ENCODE data around the gene MRPL12.
A peak's percentile ranks its signal among the peaks of the same experiment; 100 is the strongest.

MRPL12 gene

GRCh38 chr17:81683208-81683583 is 20.0 kb upstream of the MRPL12 start (continued):
- no peak for TF ChIP-seq ZNF362 (tag by site-specific recombination; IDR thresholded peaks at IDR 0.05)
- 0 out of 2 replicates have a peak, but pooled peaks have one; percentile 31 for TF ChIP-seq ZNF580 (tag by site-specific recombination; IDR thresholded peaks at IDR 0.05)
- TF ChIP-seq ZBTB7A (tag by site-specific recombination; IDR thresholded peaks at IDR 0.05; ENCODE audit: low read depth) = peak; percentile 88
- peak; percentile 85; the same call in 1 of the 2 replicates for TF ChIP-seq ZNF335 (tag by site-specific recombination; conservative IDR thresholded peaks at IDR 0.05)
- no peak for TF ChIP-seq ZNF211 (tag by site-specific recombination; IDR thresholded peaks at IDR 0.05; ENCODE audit: low read depth)
- TF ChIP-seq SALL2 (tag by site-specific recombination; IDR thresholded peaks at IDR 0.05; ENCODE audit: borderline replicate concordance) = no peak
- TF ChIP-seq ZNF2 (tag by site-specific recombination; IDR thresholded peaks at IDR 0.05) = 0 out of 2 replicates have a peak, but pooled peaks have one; percentile 24
- TF ChIP-seq ZNF585B (tag by site-specific recombination; IDR thresholded peaks at IDR 0.05) = no peak
- TF ChIP-seq ZNF391 (tag by site-specific recombination; IDR thresholded peaks at IDR 0.05; ENCODE audit: borderline replicate concordance, low read depth) = 0 out of 2 replicates have a peak, but pooled peaks have one; percentile 28
- peak; percentile 91 for TF ChIP-seq EGR2 (tag by site-specific recombination; IDR thresholded peaks at IDR 0.05; ENCODE audit: low read depth)
- TF ChIP-seq ZIC2 (tag by site-specific recombination; IDR thresholded peaks at IDR 0.05) = peak; percentile 94
- TF ChIP-seq PRDM10 (tag by site-specific recombination; IDR thresholded peaks at IDR 0.05) = no peak
- TF ChIP-seq ZNF324 (tag by site-specific recombination; IDR thresholded peaks at IDR 0.05) = 0 out of 2 replicates have a peak, but pooled peaks have one; percentile 20
- no peak for TF ChIP-seq AEBP2 (tag by site-specific recombination; IDR thresholded peaks at IDR 0.05; ENCODE audit: borderline replicate concordance)
- TF ChIP-seq ZNF776 (tag by site-specific recombination; IDR thresholded peaks at IDR 0.05; ENCODE audit: borderline replicate concordance) = no peak
- peak; percentile 66; the same call in 1 of the 2 replicates for TF ChIP-seq KLF7 (tag by site-specific recombination; IDR thresholded peaks at IDR 0.05; ENCODE audit: borderline replicate concordance)
- no peak for TF ChIP-seq FEZF1 (tag by site-specific recombination; IDR thresholded peaks at IDR 0.05)
- no peak for TF ChIP-seq ZNF449 (tag by site-specific recombination; IDR thresholded peaks at IDR 0.05)
- TF ChIP-seq ZBTB11 (tag by site-specific recombination; conservative IDR thresholded peaks at IDR 0.05; ENCODE audit: low read depth) = peak; percentile 55; the same call in 1 of the 2 replicates
- TF ChIP-seq ZNF398 (tag by site-specific recombination; IDR thresholded peaks at IDR 0.05) = peak; percentile 28; the same call in 1 of the 2 replicates
- TF ChIP-seq GLIS1 (tag by site-specific recombination; IDR thresholded peaks at IDR 0.05) = peak; percentile 91
- peak; percentile 93 for TF ChIP-seq ZFHX2 (tag by site-specific recombination; conservative IDR thresholded peaks at IDR 0.05)
- TF ChIP-seq ZNF837 (tag by site-specific recombination; IDR thresholded peaks at IDR 0.05) = 0 out of 2 replicates have a peak, but pooled peaks have one; percentile 60
- TF ChIP-seq HOXD13 (CRISPR knock-in tag; IDR thresholded peaks at IDR 0.05; ENCODE audit: borderline replicate concordance) = no peak

Data from HEK293 (cell line).